Measurements from ENCODE around the gene MOV10L1.

DNA sequence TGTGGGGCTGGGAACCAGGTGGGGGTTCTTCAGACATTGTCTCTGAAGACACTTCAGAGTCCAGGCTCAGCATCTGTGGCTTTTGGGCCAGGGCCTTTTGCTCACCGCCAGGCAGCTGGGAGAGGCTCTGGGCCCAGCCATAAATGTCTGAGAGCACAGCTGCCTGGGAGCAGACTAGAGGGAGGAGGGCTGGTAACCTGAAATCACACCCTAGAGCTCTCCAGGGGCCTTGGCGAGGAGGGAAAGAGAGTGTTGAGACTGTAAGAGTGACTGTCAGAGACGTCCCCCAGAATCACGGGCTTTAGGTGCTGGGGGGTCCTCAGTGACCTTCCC is 100.0 kb downstream of the MOV10L1 start:
- TF ChIP-seq CTCF (IDR thresholded peaks at IDR 0.05) (no peak), POLR2AphosphoS5 (IDR thresholded peaks at IDR 0.05) (no peak)
